BLaER1 (cell line): ENCODE data around the gene METTL4.
A peak's percentile ranks its signal among the peaks of the same experiment; 100 is the strongest.

Experiments
- H3K27ac ChIP-seq: shearing (Covaris generic); formaldehyde crosslinking; 2 replicates; pipeline ENCODE4 v1.8.1; 2022
- H3K27me3 ChIP-seq: shearing (Covaris generic); formaldehyde crosslinking; 2 replicates; pipeline ENCODE4 v1.8.1; 2022
- H3K36me3 ChIP-seq: shearing (Covaris generic); formaldehyde crosslinking; 2 replicates; pipeline ENCODE4 v1.8.1; 2022
- H3K4me1 ChIP-seq: shearing (Covaris generic); formaldehyde crosslinking; 2 replicates; pipeline ENCODE4 v1.8.1; 2022
- H3K4me2 ChIP-seq: shearing (Covaris generic); formaldehyde crosslinking; 2 replicates; pipeline ENCODE4 v1.8.1; 2022
- H3K4me3 ChIP-seq: shearing (Covaris generic); formaldehyde crosslinking; 2 replicates; pipeline ENCODE4 v1.8.1; 2022
- H3K9ac ChIP-seq: shearing (Covaris generic); formaldehyde crosslinking; 2 replicates; pipeline ENCODE4 v1.8.1; 2022
- H3K9me3 ChIP-seq: shearing (Covaris generic); formaldehyde crosslinking; 2 replicates; pipeline ENCODE4 v1.8.1; 2022
- H4K20me1 ChIP-seq: shearing (Covaris generic); formaldehyde crosslinking; 2 replicates; pipeline ENCODE4 v1.8.1; 2022
- Cebpa-rat ChIP-seq: shearing (Covaris generic); IDR thresholded peaks from 2 replicates; pipeline ENCODE4 v1.8.1; 2022

The METTL4 gene

GRCh38 chr18:2540575-2540974 lies 30.7 kb downstream of the METTL4 start:
- H3K36me3 ChIP-seq: peaks cover 5% of the 10 kb centered on the region; the same call in 1 of the 2 replicates
- no peak overlapping the region; the same call in 1 of the 2 replicates for H3K27ac ChIP-seq
- peaks cover 55% of the 10 kb centered on the region for H3K4me1 ChIP-seq
- TF ChIP-seq Cebpa-rat: no peak
- H3K9ac ChIP-seq: 0 out of 2 replicates have a peak overlapping the region, but pooled peaks have one; percentile 27
- no peak overlapping the region for H3K4me3 ChIP-seq
- H3K9me3 ChIP-seq: peaks cover 10% of the 10 kb centered on the region; the same call in 1 of the 2 replicates
- peak overlapping the region; percentile 63 for H3K4me2 ChIP-seq
- no peaks in the 10 kb centered on the region for H4K20me1 ChIP-seq
- H3K27me3 ChIP-seq: no peaks in the 10 kb centered on the region

- Histone ChIP-seq H3K4me1 (peaks cover 70% of the 10 kb centered on the region), H3K4me3 (no peak overlapping the region), H3K36me3 (peaks cover 5% of the 10 kb centered on the region; the same call in 1 of the 2 replicates), H3K4me2 (no peak overlapping the region), H3K9ac (no peak overlapping the region), H3K27ac (no peak overlapping the region; the same call in 1 of the 2 replicates), H4K20me1 (no peaks in the 10 kb centered on the region), H3K27me3 (no peaks in the 10 kb centered on the region), H3K9me3 (peaks cover 15% of the 10 kb centered on the region; the same call in 1 of the 2 replicates)
- no peak for TF ChIP-seq Cebpa-rat
Measured at GRCh38 chr18:2538844-2539243, 32.5 kb downstream of the METTL4 start.

GRCh38 chr18:2538236-2538635 lies 33.1 kb downstream of the METTL4 start:
- Histone ChIP-seq H4K20me1 (no peaks in the 10 kb centered on the region), H3K9me3 (peaks cover 20% of the 10 kb centered on the region), H3K9ac (no peak overlapping the region), H3K27ac (no peak overlapping the region), H3K4me1 (peaks cover 67% of the 10 kb centered on the region), H3K4me3 (no peak overlapping the region), H3K27me3 (no peaks in the 10 kb centered on the region), H3K36me3 (peaks cover 5% of the 10 kb centered on the region; the same call in 1 of the 2 replicates), H3K4me2 (no peak overlapping the region)
- TF ChIP-seq Cebpa-rat: no peak

GRCh38 chr18:2537296-2537695 lies 34.0 kb downstream of the METTL4 start:
- Histone ChIP-seq H4K20me1 (no peaks in the 10 kb centered on the region), H3K4me2 (no peak overlapping the region), H3K27me3 (no peaks in the 10 kb centered on the region), H3K27ac (no peak overlapping the region), H3K9ac (no peak overlapping the region), H3K4me3 (no peak overlapping the region), H3K36me3 (peaks cover 12% of the 10 kb centered on the region), H3K4me1 (peaks cover 58% of the 10 kb centered on the region), H3K9me3 (peaks cover 29% of the 10 kb centered on the region)
- TF ChIP-seq Cebpa-rat: no peak

- Histone ChIP-seq H3K4me3 (no peak overlapping the region), H3K9me3 (peaks cover 37% of the 10 kb centered on the region), H3K27me3 (no peaks in the 10 kb centered on the region), H3K9ac (no peak overlapping the region), H3K4me2 (peak overlapping the region; percentile 74; the same call in 1 of the 2 replicates), H4K20me1 (no peaks in the 10 kb centered on the region), H3K27ac (peak overlapping the region; percentile 33; the same call in 1 of the 2 replicates), H3K4me1 (peaks cover 54% of the 10 kb centered on the region), H3K36me3 (peaks cover 18% of the 10 kb centered on the region)
- no peak for TF ChIP-seq Cebpa-rat
Measured at GRCh38 chr18:2536493-2536892, 34.8 kb downstream of the METTL4 start.

- Histone ChIP-seq H3K4me2 (peak overlapping the region; percentile 74), H3K4me3 (0 out of 2 replicates have a peak overlapping the region, but pooled peaks have one; percentile 19), H3K27ac (peak overlapping the region; percentile 33; the same call in 1 of the 2 replicates), H3K4me1 (peaks cover 54% of the 10 kb centered on the region), H3K9me3 (peaks cover 42% of the 10 kb centered on the region), H4K20me1 (no peaks in the 10 kb centered on the region), H3K36me3 (peaks cover 18% of the 10 kb centered on the region), H3K9ac (no peak overlapping the region), H3K27me3 (no peaks in the 10 kb centered on the region)
- no peak for TF ChIP-seq Cebpa-rat
Measured at GRCh38 chr18:2536063-2536462, 35.2 kb downstream of the METTL4 start.

- Histone ChIP-seq H3K4me3 (0 out of 2 replicates have a peak overlapping the region, but pooled peaks have one; percentile 19), H3K4me1 (peaks cover 52% of the 10 kb centered on the region), H3K27me3 (no peaks in the 10 kb centered on the region), H3K9me3 (peaks cover 43% of the 10 kb centered on the region), H3K9ac (peak overlapping the region; percentile 2; the same call in 1 of the 2 replicates), H3K36me3 (peaks cover 18% of the 10 kb centered on the region), H3K27ac (peak overlapping the region; percentile 33; the same call in 1 of the 2 replicates), H4K20me1 (no peaks in the 10 kb centered on the region), H3K4me2 (peak overlapping the region; percentile 74)
- TF ChIP-seq Cebpa-rat: no peak
Measured at GRCh38 chr18:2535419-2535910, 35.8 kb downstream of the METTL4 start.

- H3K27ac ChIP-seq: peak overlapping the region; percentile 33; the same call in 1 of the 2 replicates
- no peak for TF ChIP-seq Cebpa-rat
- peak overlapping the region; percentile 2; the same call in 1 of the 2 replicates for H3K9ac ChIP-seq
- H3K4me2 ChIP-seq: peak overlapping the region; percentile 74
- no peaks in the 10 kb centered on the region for H4K20me1 ChIP-seq
- H3K4me3 ChIP-seq: 0 out of 2 replicates have a peak overlapping the region, but pooled peaks have one; percentile 19
- H3K9me3 ChIP-seq: peaks cover 49% of the 10 kb centered on the region
- H3K4me1 ChIP-seq: peaks cover 46% of the 10 kb centered on the region
- H3K36me3 ChIP-seq: peaks cover 18% of the 10 kb centered on the region
- H3K27me3 ChIP-seq: no peaks in the 10 kb centered on the region
Measured at GRCh38 chr18:2534906-2535305, 36.4 kb downstream of the METTL4 start.

- H3K4me1 ChIP-seq: peaks cover 44% of the 10 kb centered on the region
- H3K4me2 ChIP-seq: no peak overlapping the region
- no peak overlapping the region for H3K27ac ChIP-seq
- H3K9ac ChIP-seq: no peak overlapping the region
- H3K36me3 ChIP-seq: peaks cover 18% of the 10 kb centered on the region
- H3K4me3 ChIP-seq: no peak overlapping the region
- H3K27me3 ChIP-seq: no peaks in the 10 kb centered on the region
- no peak for TF ChIP-seq Cebpa-rat
- H3K9me3 ChIP-seq: peaks cover 57% of the 10 kb centered on the region
- H4K20me1 ChIP-seq: no peaks in the 10 kb centered on the region
Measured at GRCh38 chr18:2532797-2533196, 38.5 kb downstream of the METTL4 start.

GRCh38 chr18:2531751-2532150 lies 39.6 kb downstream of the METTL4 start:
- H3K9me3 ChIP-seq: peaks cover 52% of the 10 kb centered on the region
- no peak for TF ChIP-seq Cebpa-rat
- H3K4me1 ChIP-seq: peaks cover 40% of the 10 kb centered on the region
- H3K9ac ChIP-seq: no peak overlapping the region
- H3K27me3 ChIP-seq: no peaks in the 10 kb centered on the region
- no peak overlapping the region for H3K27ac ChIP-seq
- no peaks in the 10 kb centered on the region for H4K20me1 ChIP-seq
- H3K4me3 ChIP-seq: no peak overlapping the region
- H3K4me2 ChIP-seq: no peak overlapping the region
- peaks cover 16% of the 10 kb centered on the region for H3K36me3 ChIP-seq
